Limb (tissue), 2 donors: ENCODE results near the gene AMN.

Source experiments
- DNase-seq, 2 donors: peaks; one replicate each; pipeline ENCODE4 v3.0.0-alpha.2; 2016; ENCODE audit errors: extremely low spot score in 2 of 2

Gene AMN

DNA sequence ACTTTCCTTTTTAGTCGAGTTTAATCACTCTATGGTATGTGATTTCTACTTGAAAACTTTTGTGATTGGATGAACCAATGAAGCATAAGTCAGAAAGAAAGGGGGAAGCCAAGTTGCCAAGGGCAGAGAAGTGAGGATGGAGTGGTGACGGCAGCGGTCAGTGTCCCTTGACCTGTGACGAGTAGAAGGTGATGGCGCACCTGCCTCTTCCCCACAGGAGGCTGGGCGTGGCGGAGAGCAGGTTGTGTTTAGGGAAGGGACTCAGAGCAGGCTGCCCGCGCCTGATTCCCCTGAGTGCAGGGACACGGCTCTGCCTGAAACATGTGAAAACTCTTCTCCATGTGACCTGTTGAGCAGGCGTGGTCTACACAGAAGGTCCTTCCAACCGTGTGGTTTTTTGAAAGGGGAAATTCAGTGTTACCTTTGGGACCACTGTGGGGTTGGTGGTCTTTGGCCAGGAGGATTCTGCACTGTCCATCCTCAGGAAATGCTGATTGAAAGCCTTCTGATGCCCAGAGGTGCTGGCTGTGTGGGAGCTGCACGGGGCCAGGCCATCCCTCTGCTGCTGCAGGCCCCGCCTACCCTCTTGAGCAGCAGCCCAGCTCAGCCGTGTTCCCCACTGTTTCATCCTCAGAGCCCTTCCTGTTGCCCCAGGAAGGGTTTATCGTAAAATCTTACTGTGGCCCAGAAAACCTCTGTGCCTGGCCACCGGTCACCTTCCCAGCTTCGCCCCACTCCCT lies 23.5 kb upstream of the AMN start:
- no peak for DNase-seq

DNA sequence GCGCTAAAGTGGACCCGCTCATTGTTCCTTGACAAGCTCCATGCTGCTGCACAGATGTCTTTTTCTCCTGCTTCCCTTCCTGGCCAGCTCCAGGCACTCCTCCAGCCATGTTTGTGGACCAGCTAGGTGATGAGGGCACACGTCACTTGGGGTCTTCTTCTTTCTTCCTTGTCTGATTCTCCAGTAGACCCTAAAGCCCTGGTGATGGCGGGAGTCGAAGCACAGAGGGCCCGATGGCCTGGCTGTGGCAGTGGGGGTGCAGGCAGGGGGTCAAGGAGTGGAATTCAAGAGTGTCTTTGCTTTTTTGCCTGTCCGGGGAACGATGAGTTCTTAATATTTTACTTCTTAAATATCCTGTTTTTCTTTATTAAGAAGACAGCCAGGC lies 23.0 kb upstream of the AMN start:
- no peak for DNase-seq

GRCh38 chr14:102900631-102901571 lies 21.6 kb upstream of the AMN start:
- DNase-seq: no peak

- DNase-seq: no peak
Measured at GRCh38 chr14:102901633-102902032, 20.8 kb upstream of the AMN start.

DNA sequence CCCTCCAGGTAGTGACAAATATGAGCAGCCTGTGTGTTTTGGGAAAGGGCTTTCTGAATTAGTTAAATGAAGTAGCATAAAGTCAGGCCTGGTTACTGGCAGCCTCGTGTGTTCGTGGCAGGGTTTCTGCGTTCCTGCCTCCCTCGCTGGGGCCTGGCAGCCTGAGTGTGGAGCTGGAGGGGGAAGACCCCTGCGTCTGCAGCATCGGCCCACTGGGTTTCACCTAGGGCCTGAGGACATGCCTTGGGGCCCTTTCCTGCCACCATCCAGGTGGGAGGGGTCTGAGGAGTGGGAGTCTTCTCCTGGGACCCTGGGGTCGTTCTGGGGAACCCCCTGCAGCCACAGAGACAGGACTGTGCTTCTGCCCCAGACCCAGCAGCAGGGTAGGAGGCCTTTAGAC lies 20.4 kb upstream of the AMN start:
- DNase-seq: no peak

DNA sequence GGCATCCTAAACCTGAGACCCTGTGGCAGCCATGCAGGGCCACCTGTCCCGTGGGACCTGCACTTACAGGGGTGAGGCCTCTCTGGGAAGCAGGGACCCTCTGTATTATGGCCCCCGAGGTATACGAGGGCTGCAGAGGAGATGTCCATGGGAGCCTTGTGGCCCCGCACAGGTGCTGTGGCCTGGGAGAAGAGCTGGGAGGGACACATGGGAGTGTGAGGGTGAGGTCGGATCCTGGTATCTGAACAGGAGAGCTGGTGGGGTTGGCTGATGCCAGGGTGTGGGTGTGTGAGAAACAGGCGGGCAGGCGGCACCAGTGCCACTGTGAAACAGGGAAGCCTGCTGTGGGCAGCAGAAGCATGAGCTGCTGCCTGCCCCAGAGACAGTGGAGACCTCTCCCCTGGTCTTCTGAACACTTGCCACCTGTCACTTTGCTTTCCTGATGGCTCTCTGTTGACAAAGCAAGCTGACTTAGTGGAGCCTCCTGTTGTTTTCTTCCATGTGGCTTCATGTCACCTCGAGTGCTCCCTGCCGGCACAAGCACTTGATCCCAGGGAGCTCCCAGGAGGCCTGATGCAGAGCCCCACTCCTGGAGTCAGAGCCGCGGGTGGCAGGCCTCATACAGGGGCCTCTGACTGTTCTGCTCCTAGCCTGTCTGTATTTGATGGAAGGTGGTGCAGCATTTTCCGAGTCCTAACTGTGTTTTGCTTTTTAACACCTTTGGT lies 19.8 kb upstream of the AMN start:
- DNase-seq: no peak

DNA sequence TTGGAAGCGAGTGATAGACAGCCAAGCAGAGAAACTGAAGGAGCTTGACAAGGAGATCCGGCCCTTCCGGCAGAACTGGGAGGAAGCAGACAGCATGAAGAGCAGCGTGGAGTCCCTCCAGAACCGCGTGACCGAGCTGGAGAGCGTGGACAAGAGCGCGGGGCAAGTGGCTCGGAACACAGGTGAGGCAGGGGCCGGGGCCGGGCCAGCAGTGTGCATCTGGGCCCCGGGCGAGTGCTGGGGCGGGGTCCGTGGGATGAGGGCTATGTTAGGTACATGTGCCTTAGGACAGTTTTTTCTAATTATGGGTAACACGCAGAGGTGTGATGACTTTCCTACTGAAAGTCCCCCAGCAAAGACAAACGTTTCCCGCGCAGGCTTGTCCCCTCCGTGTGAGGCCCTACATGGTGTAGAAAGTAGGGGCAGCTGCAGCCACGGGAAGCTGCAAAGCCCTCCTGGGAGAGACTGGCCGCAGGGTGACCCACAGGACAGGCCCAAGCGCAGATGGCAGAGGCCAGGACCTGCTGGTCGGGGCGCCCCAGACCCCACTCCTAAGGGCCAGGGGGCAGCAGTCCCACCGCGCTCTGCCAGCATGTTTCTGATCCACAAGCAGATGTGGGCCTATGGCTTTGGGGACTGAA lies 19.1 kb upstream of the AMN start:
- DNase-seq: no peak

DNA sequence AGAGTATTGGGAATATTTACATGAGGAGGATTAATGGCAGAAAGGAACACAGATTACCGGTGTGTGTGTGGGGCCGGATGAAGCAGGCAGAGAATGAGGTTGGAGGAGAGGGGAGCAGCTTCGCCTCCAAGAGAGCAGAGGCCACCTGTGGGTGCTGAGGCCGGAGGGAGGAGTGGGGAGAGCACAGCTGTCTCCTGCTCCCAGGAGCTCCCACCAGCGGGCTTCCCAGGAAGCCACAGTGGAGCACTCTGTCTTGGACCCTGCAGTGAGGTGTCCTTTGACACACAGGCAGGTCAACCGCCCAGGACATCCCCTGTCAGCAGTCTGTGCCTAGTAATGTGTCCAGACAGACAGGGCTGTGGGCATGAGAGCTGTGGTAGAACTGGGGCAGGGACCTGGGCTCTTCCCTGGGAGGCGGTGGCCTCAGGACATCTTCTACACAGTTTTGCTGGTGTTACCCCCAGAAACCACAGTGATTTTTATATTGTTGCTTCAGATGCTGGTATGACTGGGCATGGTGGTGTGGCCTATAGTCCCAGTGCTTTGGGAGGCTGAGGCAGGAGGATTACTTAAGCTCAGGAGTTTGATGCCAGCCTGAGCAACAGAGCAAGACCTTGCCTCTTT lies 18.5 kb upstream of the AMN start:
- DNase-seq: no peak

- no peak for DNase-seq
Measured at GRCh38 chr14:102905116-102906108, 17.1 kb upstream of the AMN start.

- no peak for DNase-seq
Measured at GRCh38 chr14:102906616-102907302, 15.7 kb upstream of the AMN start.

- no peak for DNase-seq
Measured at GRCh38 chr14:102907303-102907844, 15.1 kb upstream of the AMN start.

DNA sequence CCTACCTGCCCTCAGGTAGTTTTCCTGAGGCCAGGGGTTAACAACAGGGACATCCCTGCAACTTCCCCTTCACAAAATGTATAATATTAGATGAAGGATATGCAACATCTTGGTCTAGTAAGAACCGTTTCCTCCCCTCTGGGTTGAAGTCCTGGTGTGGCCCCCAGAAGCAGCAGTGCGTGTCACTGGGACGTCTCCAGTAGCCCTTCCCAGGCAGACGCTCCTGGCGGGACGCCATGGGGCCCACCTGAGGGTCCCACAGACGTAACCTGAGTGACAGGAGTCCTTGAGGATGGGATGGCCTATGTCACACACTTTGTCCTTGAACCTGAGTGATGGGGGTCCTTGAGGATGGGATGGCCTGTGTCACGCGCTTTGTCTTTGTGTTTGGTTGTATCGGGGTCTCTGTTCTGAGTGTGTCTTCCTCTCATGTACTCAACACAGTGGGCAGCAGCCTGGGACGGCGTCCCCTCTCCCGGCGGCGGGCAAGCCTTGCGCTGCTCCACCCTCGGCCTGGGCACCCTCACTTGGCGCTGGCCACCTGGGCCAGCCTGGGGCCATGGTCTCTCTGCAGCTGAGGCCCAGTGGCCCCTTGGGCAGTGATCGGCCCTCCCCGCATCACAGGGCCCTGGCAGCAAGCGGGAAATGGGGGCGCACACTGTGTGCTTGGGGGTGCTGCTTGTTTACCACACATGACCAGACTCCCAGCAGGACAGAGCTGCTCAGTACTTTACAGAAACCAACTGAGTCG lies 14.3 kb upstream of the AMN start:
- DNase-seq: no peak

DNA sequence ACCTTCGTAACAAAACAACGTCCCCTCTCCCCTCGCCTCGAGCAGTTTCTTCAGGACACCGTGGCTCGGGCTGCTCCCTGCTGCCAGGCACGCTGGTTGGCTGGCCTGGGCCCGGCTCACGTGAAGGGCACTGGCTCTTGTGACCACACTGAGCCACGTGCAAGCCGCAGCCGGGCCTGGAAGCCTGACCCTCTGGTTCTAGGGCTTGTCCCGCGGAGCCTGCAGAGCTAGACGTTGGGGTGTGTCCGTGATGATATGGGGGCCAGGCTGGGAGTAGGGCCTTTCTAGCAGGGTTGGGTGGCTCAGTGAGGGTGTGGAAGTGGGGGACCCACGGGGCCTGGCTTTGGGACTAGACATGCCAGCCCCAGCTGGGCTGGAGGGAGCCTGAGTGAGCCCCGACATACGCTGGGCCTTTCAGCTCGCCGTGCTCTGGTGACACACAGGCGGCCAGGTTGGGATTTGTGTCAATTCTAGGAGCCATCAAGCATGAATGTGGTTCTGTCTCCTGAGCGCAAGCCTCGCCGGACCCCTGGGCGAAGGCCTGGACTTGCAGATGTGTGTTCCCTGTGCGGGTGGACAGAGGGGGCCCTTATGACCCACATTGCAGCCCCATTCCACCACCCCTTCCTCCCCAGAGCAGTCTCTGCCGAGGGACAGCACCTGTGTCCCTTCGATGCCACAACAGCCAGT lies 13.6 kb upstream of the AMN start:
- no peak for DNase-seq

DNA sequence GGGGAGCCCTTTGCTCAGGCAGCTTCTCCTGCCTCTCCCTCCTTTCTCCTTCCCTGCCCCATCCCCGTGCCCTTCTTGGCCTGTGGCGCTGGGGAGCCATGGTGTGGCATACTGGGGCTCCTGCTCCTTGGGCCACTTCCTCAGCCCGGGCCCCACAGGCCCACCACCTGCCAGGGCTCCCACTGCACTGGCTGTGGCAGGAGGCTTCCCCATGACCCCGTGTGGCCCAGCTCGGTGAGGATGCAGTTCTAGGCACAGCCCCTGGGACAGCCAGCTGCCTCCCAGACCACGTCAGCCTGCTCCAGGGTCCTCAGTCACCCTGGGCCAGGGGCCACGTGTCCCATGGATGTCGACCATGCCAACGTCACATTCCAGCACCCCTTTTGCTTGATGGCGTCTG lies 13.0 kb upstream of the AMN start:
- no peak for DNase-seq

- no peak for DNase-seq
Measured at GRCh38 chr14:102909911-102910310, 12.6 kb upstream of the AMN start.

DNA sequence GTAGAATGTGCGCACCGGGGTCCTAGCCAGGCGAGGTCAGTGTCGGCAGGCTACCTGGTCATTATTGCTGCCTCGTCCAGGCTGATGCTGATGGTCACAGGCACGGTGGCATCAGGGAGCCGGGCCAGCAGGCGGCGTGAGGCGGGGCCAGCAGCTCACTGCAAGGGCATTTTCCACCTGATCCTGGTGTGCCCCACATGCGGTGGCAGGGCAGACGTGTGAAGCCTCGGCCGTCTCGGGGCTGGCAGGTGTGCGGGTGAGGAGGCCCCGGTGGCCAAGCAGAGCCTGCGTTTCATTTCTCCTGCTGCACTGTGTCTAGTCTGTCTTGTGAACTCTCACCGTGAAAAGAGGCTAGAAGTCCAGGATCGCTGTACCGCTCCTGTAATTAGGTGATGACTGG lies 12.0 kb upstream of the AMN start:
- no peak for DNase-seq

DNA sequence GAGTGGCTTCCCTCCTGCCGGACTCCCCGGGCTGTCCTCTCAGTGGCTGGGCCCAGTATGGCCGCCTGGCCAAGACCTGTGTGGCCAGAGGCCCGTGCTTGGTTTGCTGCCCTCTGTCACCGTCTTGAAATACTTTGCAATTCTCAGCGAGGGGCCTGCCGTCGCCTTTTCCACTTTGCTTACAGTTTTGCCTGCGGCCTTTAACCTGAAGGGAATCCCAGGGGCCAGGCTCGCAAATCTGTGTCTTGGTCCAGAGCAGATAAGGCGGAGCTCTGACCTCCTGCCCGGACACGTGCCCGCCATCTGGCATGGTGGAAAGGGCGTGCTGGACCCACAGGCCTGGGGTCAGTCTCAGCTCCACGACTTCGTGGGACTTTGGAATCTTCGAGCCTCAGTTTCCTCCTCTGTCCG lies 10.9 kb upstream of the AMN start:
- DNase-seq: no peak
